ENCODE results near the gene PMFBP1. TPM values are rescaled to one million over a fixed set of nuclear protein-coding genes. Genes with fewer than 3 reads are reported as not detected.

PMFBP1 gene
- total and polyA plus RNA-seq, 10 of the 15 experiments (the other 5 are each of a cell fraction or from before 2014, with no cell fraction given) = 0.40 to 2.3 (median 1.1) TPM

- Histone ChIP-seq H3K27ac (ENCODE audit: control insufficient read depth, insufficient read depth) (no peak overlapping the region), H4K20me1 (ENCODE audit: control insufficient read depth, insufficient read depth) (no peaks in the 10 kb centered on the region), H3K9ac (ENCODE audit: control insufficient read depth, insufficient read depth, low read length) (no peak overlapping the region), H3K79me2 (ENCODE audit: control insufficient read depth, insufficient read depth, low read length) (no peaks in the 10 kb centered on the region), H3K4me3 (no peak overlapping the region), H3K4me2 (ENCODE audit: control insufficient read depth, insufficient read depth) (no peak overlapping the region), H2AFZ (ENCODE audit: control insufficient read depth, low read depth, low read length) (no peak overlapping the region), H3K9me3 (replicated peaks; ENCODE audit: control insufficient read depth, insufficient read depth, low read length) (no peaks in the 10 kb centered on the region), H3K27me3 (replicated peaks in 1 of 2; ENCODE audit: control insufficient read depth in 2 of 2, insufficient read depth in 2 of 2, low read length in 1 of 2) (no peaks in the 10 kb centered on the region), H3K36me3 (ENCODE audit: control insufficient read depth in 2 of 2, insufficient read depth in 2 of 2, low read length in 1 of 2) (no peaks in the 10 kb centered on the region), H3K4me1 (ENCODE audit: control insufficient read depth, insufficient read depth, low read length) (no peaks in the 10 kb centered on the region)
- no peak for DNase-seq (ENCODE audit: low read depth, low spot score)
- ChIA-PET RAD21 (ENCODE audit: unreplicated experiment) (no interaction called here), SMC1A (ENCODE audit: uncharacterized antibody, unreplicated experiment) (interaction anchor here (0.7 kb wide), 1 partner anchor 25 kb away, joined by 3 read pairs; no protein-coding TSS in a partner anchor), POLR2A (no interaction called here), CTCF (no interaction called here)
- intact Hi-C loops (cut with micrococcal nuclease; ENCODE audit: unreplicated experiment) (no loop called here), in situ Hi-C loops (cut with MboI) (no loop called here)
- ATAC-seq = no peak
- FAIRE-seq = no peak
- TF ChIP-seq BRCA1 (IDR thresholded peaks at IDR 0.05; ENCODE audit: low read depth, low read length) (no peak), ZSCAN29 (IDR thresholded peaks at IDR 0.05) (no peak), STAT3 (IDR thresholded peaks at IDR 0.05; ENCODE audit: low read depth, low read length) (no peak), POU2F2 (IDR thresholded peaks at IDR 0.05; ENCODE audit: borderline replicate concordance, low read depth, low read length) (no peak), CHD4 (IDR thresholded peaks at IDR 0.05) (no peak), ZNF217 (IDR thresholded peaks at IDR 0.05) (no peak), FOXK2 (IDR thresholded peaks at IDR 0.05) (no peak), NFXL1 (IDR thresholded peaks at IDR 0.05; ENCODE audit: borderline replicate concordance) (no peak), E4F1 (IDR thresholded peaks at IDR 0.05; ENCODE audit: borderline replicate concordance, partially characterized antibody) (no peak), CTCF (IDR thresholded peaks at IDR 0.05 in 2 of 3, conservative IDR thresholded peaks at IDR 0.05 in 1 of 3; ENCODE audit: control insufficient read depth in 2 of 3, extremely low read depth in 1 of 3, insufficient read depth in 1 of 3, low read depth in 3 of 3, low read length in 3 of 3) (no peak), CBFB (IDR thresholded peaks at IDR 0.05; ENCODE audit: low read depth) (no peak)
- WGBS (ENCODE audit: insufficient coverage, insufficient replicate concordance, low lambda C conversion rate, missing lambda C conversion rate) = 47% methylated on average over 3 of the region's 3 CpGs
- BruUV-seq (replicated peaks) = no TSS peak
These were observed 19.6 kb upstream of the PMFBP1 start for GRCh38 chr16:72191551-72191950.
